Measurements from ENCODE around the gene CCDC33. TPM values are rescaled to one million over a fixed set of nuclear protein-coding genes. Genes with fewer than 3 reads are reported as not detected.

The CCDC33 gene
- total RNA-seq, 2 experiments from 2014 or later: not detected

DNA sequence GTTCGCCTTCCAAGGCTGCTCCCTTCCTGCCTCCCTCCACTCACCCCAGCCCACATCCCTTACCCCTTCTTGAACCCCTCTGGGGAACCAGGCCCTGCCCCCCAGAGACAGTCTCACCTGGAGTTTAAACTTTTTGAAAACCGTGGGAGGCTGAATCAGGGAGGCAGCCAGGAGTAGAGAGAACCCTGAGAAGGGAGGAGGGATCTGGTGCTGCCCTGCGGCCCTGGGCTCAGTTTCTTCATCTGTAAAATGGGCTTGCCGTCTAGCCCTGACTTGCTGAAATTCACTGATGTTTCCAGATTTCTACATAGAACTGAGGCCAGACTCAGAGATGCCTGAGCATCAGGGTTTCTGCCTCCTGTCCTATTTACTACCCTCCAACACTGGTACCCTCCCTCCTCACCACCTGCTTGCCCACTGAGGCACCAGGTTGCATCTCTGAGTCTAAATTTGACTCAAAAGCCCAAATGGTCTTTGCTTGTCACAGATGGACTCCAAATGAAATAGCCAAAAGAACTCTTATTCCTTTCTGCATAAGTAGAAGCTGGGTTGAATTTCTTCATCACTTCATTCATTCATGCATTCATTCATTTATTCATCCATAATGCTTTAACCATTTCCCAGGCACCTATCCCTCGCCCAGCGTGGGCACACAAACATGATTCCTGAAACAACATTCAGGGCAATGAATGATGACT is 21.7 kb upstream of the CCDC33 start:
- Mint-ChIP-seq H3K4me1 (no peaks in the 10 kb centered on the region), H3K27me3 (peaks cover 19% of the 10 kb centered on the region), H3K36me3 (ENCODE audit: low read depth) (no peaks in the 10 kb centered on the region), H3K9me3 (no peaks in the 10 kb centered on the region), H3K27ac (no peak overlapping the region), H3K4me3 (no peak overlapping the region)
- ChIA-PET POLR2A (no interaction called here), CTCF (no interaction called here)
- no peak for DNase-seq

DNA sequence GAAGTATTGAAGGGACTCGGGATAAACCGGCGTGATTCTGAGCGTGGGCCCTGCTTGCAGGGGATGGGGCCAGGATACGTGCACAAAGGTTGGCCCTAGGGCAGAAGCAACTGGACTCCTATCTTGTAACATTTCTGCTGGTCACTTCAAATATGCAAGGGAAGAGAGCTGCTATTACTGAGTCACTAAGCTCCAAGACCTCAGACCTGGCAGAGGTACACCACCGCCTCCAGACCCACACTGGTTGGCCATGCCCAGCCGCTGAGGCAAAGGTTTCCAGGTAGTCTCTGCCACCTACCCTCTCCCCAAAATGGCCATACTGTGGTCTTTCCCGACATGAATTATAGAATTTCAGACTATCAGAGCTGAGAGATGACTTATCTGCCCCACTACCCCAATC is 20.2 kb upstream of the CCDC33 start:
- POLR2A ChIA-PET: no interaction called here
- no peak for DNase-seq
- Mint-ChIP-seq H3K36me3 (ENCODE audit: low read depth) (no peaks in the 10 kb centered on the region), H3K27me3 (peaks cover 21% of the 10 kb centered on the region), H3K4me3 (no peak overlapping the region), H3K27ac (no peak overlapping the region), H3K9me3 (no peaks in the 10 kb centered on the region), H3K4me1 (no peaks in the 10 kb centered on the region)
- CTCF ChIA-PET: no interaction called here

DNA sequence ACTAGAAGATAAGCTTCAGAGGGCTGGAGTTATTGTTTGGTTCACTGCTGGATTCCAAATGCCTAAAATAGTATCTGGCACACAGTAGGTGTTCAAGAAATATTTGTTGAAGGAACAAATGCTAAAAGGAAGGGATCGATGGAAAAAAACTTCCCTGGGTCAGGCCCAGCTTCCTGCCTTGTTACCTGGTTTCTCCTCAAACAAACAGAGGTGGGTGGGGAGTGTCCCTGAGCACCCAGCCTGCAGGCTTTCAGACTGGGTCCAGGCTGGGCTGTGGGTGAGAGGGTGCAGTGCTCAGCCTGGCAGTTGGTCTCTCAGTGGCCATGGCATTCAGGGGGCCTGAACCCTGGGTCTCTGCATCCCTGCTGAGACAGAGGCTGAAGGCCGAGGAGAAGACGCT is 19.2 kb upstream of the CCDC33 start:
- ChIA-PET CTCF (no interaction called here), POLR2A (no interaction called here)
- Mint-ChIP-seq H3K9me3 (no peaks in the 10 kb centered on the region), H3K4me3 (no peak overlapping the region), H3K27me3 (peaks cover 18% of the 10 kb centered on the region), H3K4me1 (no peaks in the 10 kb centered on the region), H3K27ac (no peak overlapping the region), H3K36me3 (ENCODE audit: low read depth) (no peaks in the 10 kb centered on the region)
- no peak for DNase-seq

DNA sequence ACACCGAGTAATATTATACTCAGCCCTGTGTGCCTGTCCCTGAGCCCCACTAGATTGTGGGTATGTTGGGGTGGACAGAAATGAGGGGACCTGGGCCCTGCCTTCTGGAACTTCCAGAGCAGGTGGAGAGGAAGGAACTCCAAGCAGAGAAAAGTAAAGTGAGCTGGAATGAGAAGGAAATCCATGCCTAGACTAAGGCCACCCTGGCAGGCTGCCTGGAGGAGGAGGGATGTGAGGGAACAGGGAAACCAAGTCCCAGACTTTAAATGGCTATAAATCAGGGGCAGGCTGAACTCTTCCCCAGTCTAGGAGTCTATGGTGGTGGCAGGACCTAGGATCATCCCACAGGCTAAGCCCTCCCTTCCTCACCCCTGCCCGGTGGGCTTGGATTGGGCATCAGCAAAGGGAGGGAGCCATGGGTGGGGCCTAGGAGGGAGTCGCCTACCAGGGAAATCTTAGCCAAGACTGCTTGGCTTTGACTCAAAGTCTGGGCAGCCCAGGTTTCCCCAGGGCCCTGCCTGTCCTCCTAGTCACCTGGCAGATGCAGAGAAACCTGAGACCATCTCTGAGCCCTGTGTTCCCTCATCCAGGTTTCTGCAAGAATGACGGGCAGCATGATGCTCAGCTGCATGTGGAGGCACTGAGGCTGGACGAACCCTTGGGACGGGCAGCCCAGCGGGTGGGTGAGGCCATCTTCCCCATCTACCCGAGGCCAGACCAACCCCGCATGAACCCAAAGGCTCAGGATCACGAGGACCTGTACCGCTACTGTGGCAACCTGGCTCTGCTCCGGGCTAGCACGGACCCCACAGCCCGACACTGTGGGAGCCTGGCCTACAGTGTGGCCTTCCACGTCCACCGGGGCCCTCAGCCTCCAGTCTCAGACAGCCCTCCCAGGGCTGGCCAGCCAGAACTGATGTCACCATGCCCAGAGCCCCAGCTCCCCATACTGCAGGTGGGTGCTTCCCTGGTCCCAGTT is 17.9 kb upstream of the CCDC33 start:
- DNase-seq: no peak
- no peak overlapping the region for H3K27ac Mint-ChIP-seq
- CTCF ChIA-PET: no interaction called here
- POLR2A ChIA-PET: no interaction called here
- no peaks in the 10 kb centered on the region for H3K4me1 Mint-ChIP-seq
- H3K27me3 Mint-ChIP-seq: peaks cover 23% of the 10 kb centered on the region
- no peaks in the 10 kb centered on the region for H3K36me3 Mint-ChIP-seq (ENCODE audit: low read depth)
- no peak overlapping the region for H3K4me3 Mint-ChIP-seq
- no peaks in the 10 kb centered on the region for H3K9me3 Mint-ChIP-seq

DNA sequence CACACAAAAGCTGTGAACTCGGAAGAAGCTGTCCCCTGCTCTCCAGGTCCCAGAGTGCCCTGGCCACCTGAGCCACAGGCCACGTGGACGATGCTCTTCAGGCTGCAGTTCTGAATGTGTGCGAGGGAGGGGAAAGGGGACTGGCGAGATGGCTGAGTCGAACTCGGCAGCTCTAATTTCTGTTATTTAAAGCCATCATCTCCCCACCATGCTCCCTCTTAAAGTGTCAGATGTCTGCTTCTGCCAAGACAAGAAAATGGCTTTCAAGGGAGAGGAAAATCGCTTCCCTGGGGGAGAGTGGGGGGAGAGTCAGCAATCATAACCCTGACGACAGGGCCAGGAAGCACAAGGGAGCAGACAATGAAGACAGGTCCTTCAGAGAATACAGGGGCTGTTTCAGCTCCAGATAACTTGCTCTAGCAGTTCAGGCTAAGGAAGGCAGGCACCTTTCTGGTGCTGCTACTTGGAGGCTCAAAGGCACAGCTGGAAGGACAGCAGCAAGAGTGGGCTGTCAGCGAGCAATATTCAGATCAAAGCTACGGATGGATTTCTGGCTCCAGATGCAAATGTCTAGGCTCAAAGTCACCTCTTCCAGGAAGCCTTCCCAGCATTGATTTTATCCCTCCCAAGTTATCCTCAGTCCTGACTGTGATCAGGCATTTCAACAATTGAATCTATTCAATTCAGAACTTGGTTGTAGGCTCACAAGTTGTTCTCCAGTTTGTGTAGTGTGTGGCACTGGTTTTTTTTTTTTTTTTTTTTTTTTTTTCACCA is 15.5 kb upstream of the CCDC33 start:
- Mint-ChIP-seq H3K36me3 (ENCODE audit: low read depth) (no peaks in the 10 kb centered on the region), H3K4me1 (no peaks in the 10 kb centered on the region), H3K27ac (no peak overlapping the region), H3K4me3 (no peak overlapping the region), H3K9me3 (no peaks in the 10 kb centered on the region), H3K27me3 (peaks cover 27% of the 10 kb centered on the region)
- DNase-seq: no peak
- CTCF ChIA-PET: no interaction called here
- POLR2A ChIA-PET: no interaction called here

DNA sequence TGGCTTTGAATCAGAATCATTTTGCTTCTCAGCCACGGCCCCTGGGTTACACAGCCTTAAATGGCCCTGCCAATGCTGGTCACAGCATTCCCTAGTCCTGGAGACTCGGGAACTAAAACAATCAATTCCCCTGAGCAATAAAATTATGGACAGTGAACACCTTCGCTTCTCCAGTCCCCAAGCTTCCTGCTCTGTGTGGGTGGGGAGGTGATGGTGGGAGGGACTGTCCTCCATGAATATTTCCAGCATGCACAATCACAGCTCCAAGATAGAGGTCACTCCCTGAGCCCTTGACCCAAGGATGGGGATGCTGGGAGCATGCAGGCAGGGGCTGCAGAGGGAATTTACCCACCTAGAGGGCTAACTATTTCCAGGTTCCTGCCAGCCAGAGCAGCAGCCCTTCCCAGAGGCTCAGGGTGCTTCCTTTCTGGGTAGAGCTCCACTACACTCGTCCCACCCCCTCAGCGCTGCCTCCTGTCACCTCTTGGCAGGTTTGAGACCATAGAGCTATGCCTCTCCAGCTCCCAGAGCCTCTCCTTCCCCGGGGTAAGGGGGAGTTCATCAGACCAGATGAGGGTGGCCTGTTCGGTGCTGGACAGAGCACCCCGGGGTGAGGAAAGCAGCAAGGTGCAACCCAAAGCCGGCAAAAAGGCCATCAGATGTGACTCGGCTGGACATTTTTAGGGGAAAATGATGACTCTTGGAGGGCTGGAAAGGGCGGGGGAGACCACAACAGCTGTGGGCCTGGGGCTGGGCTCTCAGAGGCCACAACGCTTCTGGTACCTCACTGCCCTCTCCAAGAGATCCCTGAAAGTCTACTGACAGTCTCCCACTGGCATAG is 14.5 kb upstream of the CCDC33 start:
- CTCF ChIA-PET: no interaction called here
- no peaks in the 10 kb centered on the region for H3K9me3 Mint-ChIP-seq

DNA sequence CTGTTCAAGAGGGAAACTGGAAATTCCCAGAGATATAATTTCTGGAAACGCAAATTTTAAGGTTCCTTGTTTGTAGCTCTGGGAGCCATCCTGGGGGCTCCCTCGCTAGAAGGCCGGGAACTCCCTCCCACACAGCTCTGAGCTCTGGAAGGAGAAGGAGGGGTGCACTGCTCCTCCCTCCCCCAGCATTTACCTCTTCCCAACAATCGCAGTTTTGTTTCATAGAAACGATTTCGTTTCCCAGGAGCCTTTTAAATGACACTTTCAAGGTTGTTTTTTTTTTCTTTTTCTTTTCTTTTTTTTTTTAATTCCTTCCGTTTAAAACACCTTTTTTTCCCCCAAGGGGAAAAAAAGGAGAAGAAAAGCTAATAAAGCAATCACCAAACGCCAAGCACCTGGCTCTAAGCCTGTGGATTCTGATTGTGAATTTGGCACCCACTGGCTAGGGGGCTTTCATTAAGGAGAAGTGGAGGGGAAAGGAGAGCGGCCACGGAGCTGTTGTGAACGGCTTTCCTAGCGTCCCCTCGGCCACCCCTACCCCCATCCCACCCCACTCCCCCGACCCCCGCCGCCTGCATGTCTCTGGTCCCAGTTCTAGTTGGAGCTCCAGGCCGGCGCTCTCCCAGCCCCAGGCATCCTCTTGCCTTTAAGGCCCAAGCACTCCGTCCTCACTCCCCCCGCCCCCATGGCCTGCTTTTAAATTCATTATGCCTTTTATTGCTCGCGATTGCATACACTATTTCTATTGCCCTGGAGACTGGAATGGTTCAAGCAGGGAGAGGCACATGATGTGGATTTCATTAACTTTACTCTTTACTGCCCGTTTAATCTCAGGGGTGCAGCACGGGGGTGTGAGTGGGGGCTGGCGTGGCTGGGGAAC is 13.6 kb upstream of the CCDC33 start:
- H3K36me3 Mint-ChIP-seq (ENCODE audit: low read depth): no peaks in the 10 kb centered on the region
- no peaks in the 10 kb centered on the region for H3K9me3 Mint-ChIP-seq
- H3K27ac Mint-ChIP-seq: no peak overlapping the region

More for the DNA sequence above, 14.5 kb upstream of the CCDC33 start:
- Mint-ChIP-seq H3K27ac (no peak overlapping the region), H3K4me1 (no peaks in the 10 kb centered on the region), H3K36me3 (ENCODE audit: low read depth) (no peaks in the 10 kb centered on the region), H3K4me3 (no peak overlapping the region), H3K27me3 (peaks cover 24% of the 10 kb centered on the region)
- POLR2A ChIA-PET: no interaction called here
- DNase-seq: no peak

DNA sequence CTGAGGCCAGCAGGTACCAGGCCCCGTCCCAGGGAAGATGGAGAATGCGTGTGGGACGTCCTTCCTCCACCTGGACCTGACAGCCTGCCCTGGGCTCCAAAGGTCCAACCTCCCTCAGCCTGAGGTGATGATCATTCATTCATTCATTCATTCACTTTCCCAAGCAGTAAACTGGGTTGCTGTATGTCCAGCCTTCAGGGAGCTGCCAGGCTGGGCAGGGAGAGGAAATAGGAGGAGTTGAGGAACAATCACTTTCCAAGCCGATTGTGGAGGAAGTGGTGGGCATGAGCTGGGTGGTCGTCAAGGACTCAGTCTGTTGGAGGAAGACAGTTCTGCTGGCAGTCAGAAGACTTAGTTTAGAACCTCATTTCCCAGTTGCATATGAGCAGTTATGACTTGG is 10.2 kb upstream of the CCDC33 start:
- ChIA-PET POLR2A (no interaction called here), CTCF (no interaction called here)
- Mint-ChIP-seq H3K4me1 (no peaks in the 10 kb centered on the region), H3K36me3 (ENCODE audit: low read depth) (no peaks in the 10 kb centered on the region), H3K27me3 (peaks cover 22% of the 10 kb centered on the region), H3K9me3 (no peaks in the 10 kb centered on the region), H3K27ac (no peak overlapping the region), H3K4me3 (no peak overlapping the region)
- no peak for DNase-seq

More for the DNA sequence above, 13.6 kb upstream of the CCDC33 start:
- Mint-ChIP-seq H3K4me3 (no peak overlapping the region), H3K4me1 (no peaks in the 10 kb centered on the region), H3K27me3 (peaks cover 24% of the 10 kb centered on the region)
- POLR2A ChIA-PET: no interaction called here
- CTCF ChIA-PET: no interaction called here
- no peak for DNase-seq

DNA sequence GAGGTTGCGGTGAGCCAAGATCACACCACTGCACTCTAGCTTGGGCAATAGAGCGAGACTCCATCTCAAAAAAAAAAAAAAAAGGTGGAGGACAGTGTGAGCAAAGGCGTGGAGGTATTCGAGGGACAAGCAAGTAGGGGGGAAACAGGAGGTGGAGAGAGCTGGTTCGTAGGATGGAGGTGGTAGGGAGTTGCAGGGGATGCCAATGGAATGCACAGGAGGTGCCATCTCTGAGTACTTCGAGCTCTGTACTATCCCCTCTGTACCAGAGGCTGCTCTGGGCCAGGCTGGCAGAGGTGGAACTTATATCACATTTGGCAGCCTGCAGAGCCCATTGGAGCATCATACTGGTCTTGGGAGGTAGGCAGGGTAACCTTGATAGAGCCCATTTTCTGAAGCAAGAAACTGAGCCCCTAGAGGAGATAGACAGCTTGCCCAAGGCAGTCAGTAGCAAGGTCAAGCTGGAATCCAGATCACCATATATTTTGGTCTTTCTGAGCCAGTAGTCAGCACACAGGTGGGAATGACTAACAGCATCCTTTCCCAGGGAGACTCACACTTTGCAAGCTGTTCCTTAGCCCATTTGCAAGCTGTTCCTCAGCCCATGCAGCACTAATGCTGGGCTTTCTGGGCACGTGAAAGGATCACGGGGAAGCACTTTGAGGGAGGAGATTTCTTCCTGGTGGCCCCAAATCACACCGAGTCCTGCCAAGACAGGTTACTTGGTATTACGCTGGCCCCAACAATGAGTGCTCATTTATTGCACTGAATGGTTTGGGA is 9.2 kb upstream of the CCDC33 start:
- Mint-ChIP-seq H3K36me3 (ENCODE audit: low read depth) (no peaks in the 10 kb centered on the region), H3K4me1 (no peaks in the 10 kb centered on the region), H3K27me3 (peaks cover 22% of the 10 kb centered on the region), H3K9me3 (no peaks in the 10 kb centered on the region), H3K27ac (no peak overlapping the region), H3K4me3 (no peak overlapping the region)
- ChIA-PET POLR2A (no interaction called here), CTCF (interaction anchor here (0.6 kb wide), 1 partner anchor 73 kb away, joined by 3 read pairs; no protein-coding TSS in a partner anchor)
- no peak for DNase-seq

DNA sequence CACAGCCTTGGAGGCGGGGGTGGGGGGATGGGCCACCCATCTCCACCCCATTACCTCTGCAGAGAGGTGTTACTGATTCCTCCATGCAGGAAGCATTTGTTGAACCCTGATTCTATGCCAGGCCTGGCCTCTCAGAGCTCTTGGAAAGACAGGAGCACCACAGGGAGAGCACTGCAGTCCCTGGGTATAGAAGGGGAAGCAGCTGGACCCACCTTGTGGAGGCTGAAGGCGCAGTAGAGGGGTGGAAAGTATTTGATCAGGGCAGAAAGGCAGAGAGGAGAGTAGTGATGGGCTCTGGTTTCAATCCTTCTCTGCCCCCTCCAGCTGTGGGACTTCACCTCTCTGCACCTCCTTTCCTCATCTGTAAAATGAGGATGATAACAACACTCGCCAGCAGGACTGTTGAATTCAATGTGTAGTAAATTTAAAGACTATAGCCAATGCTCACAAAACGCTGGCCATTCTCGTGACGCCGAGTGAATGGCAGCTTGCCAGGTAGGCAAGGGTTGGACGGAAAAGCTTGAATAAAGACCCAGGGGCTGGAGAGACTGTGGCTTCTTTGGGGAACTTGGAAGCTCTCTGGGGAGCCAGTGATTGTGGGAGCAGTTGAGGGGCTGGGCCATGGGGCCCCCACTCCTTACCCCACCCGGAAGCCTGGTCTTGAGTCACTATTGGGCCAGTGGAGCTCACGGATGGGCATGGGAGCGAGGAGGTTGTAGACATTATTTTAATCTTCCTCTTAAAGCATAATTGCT is 8.0 kb upstream of the CCDC33 start:
- H3K27me3 Mint-ChIP-seq: peaks cover 19% of the 10 kb centered on the region
- CTCF ChIA-PET: no interaction called here

DNA sequence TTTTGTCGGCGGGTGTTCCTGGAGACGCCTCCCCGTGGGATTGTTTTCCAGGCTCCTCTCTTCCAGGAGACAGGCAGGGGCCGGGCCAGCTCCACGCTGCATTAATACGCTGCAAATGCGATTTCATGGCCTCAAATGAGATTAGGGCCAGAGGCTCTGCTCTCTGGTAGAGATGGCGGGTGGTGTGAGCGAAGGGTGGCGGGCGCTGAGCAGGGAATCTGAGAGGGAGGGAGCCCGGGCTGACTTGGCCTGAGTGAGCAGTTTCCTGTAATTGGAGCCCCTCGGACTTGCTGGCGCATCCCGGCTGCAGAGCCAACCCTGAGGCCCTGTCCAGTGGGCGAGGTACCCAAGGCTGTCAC is 7.4 kb upstream of the CCDC33 start:
- CTCF ChIA-PET: no interaction called here
- no peak overlapping the region for H3K27ac Mint-ChIP-seq
- H3K36me3 Mint-ChIP-seq (ENCODE audit: low read depth): no peaks in the 10 kb centered on the region
- no peaks in the 10 kb centered on the region for H3K4me1 Mint-ChIP-seq
- H3K4me3 Mint-ChIP-seq: no peak overlapping the region
- no peaks in the 10 kb centered on the region for H3K9me3 Mint-ChIP-seq
- peaks cover 15% of the 10 kb centered on the region for H3K27me3 Mint-ChIP-seq
- DNase-seq: no peak
- POLR2A ChIA-PET: no interaction called here

More for the DNA sequence above, 8.0 kb upstream of the CCDC33 start:
- Mint-ChIP-seq H3K27ac (no peak overlapping the region), H3K4me1 (no peaks in the 10 kb centered on the region), H3K9me3 (no peaks in the 10 kb centered on the region), H3K36me3 (ENCODE audit: low read depth) (no peaks in the 10 kb centered on the region), H3K4me3 (no peak overlapping the region)
- POLR2A ChIA-PET: no interaction called here
- DNase-seq: no peak

Data from activated CD4-positive, alpha-beta memory T cell treated with anti-CD3 and anti-CD28 coated beads, Interleukin-2, amount 10 ng/mL, durations not matched to agents 7 days and 5 days (primary cell).